GM21390 (cell line): ENCODE results near the gene ITGA3.

Experiments
- ATAC-seq: cut with Tn5 transposase; IDR thresholded peaks from one replicate; pipeline ENCODE4 v1.9.1; 2021; ENCODE audit not compliant: unreplicated experiment

Gene ITGA3

GRCh38 chr17:50123649-50124349 is 67.9 kb downstream of the ITGA3 start:
- ATAC-seq, result no peak

GRCh38 chr17:50125420-50125997 is 69.6 kb downstream of the ITGA3 start:
- ATAC-seq, result no peak

GRCh38 chr17:50127697-50128361 is 71.9 kb downstream of the ITGA3 start:
- ATAC-seq, result no peak

GRCh38 chr17:50128441-50129352 is 72.8 kb downstream of the ITGA3 start:
- no peak for ATAC-seq

- no peak for ATAC-seq
Observed at GRCh38 chr17:50129353-50129727, 73.4 kb downstream of the ITGA3 start.

GRCh38 chr17:50129728-50130558 is 74.0 kb downstream of the ITGA3 start, which contains the start of gene SAMD14:
Gene SAMD14, minus strand, starts transcription at chr17:50130160. Its CDS starts 5,201 bp downstream, at chr17:50124959.
- ATAC-seq, result no peak

- no peak for ATAC-seq
Observed at GRCh38 chr17:50130559-50131305, 74.8 kb downstream of the ITGA3 start.

- ATAC-seq, result no peak
Observed at GRCh38 chr17:50132104-50132794, 76.3 kb downstream of the ITGA3 start.

- no peak for ATAC-seq
Observed at GRCh38 chr17:50133028-50133768, 77.3 kb downstream of the ITGA3 start.

GRCh38 chr17:50133769-50134099 is 77.8 kb downstream of the ITGA3 start:
- no peak for ATAC-seq

- ATAC-seq, result no peak
Observed at GRCh38 chr17:50134206-50135110, 78.5 kb downstream of the ITGA3 start.

GRCh38 chr17:50135316-50136095 is 79.6 kb downstream of the ITGA3 start:
- ATAC-seq, result no peak

- no peak for ATAC-seq
Observed at GRCh38 chr17:50136096-50136687, 80.3 kb downstream of the ITGA3 start.

GRCh38 chr17:50137042-50137441 is 81.1 kb downstream of the ITGA3 start:
- ATAC-seq, result no peak

- no peak for ATAC-seq
Observed at GRCh38 chr17:50139185-50139783, 83.4 kb downstream of the ITGA3 start.
